ENCODE measurements around the gene AMDHD2. TPM values are rescaled to one million over a fixed set of nuclear protein-coding genes. Genes with fewer than 3 reads are reported as not detected.

The AMDHD2 gene
- total RNA-seq, 1 donor from 2014 or later = 24.4 TPM

- no peak for DNase-seq (ENCODE audit: low read depth)
Measured at GRCh38 chr16:2499890-2500429, 20.2 kb upstream of the AMDHD2 start.

GRCh38 chr16:2500430-2500917, 19.7 kb upstream of the AMDHD2 start:
- DNase-seq (ENCODE audit: low read depth) = no peak

GRCh38 chr16:2500918-2501750, 19.0 kb upstream of the AMDHD2 start:
- peak; percentile 62 for DNase-seq (ENCODE audit: low read depth)

GRCh38 chr16:2501946-2502895, 17.9 kb upstream of the AMDHD2 start:
- no peak for DNase-seq (ENCODE audit: low read depth)

- DNase-seq (ENCODE audit: low read depth) = no peak
Measured at GRCh38 chr16:2505695-2506094, 14.5 kb upstream of the AMDHD2 start.

GRCh38 chr16:2507052-2507659, 13.0 kb upstream of the AMDHD2 start:
- no peak for DNase-seq (ENCODE audit: low read depth)

- no peak for DNase-seq (ENCODE audit: low read depth)
Measured at GRCh38 chr16:2507665-2508064, 12.5 kb upstream of the AMDHD2 start.

GRCh38 chr16:2508722-2509400, 11.3 kb upstream of the AMDHD2 start:
- no peak for DNase-seq (ENCODE audit: low read depth)

GRCh38 chr16:2511128-2511800, 8.9 kb upstream of the AMDHD2 start:
- peak; percentile 30 for DNase-seq (ENCODE audit: low read depth)

GRCh38 chr16:2511996-2512734, 8.0 kb upstream of the AMDHD2 start:
- no peak for DNase-seq (ENCODE audit: low read depth)

GRCh38 chr16:2512735-2513404, 7.3 kb upstream of the AMDHD2 start:
- DNase-seq (ENCODE audit: low read depth) = no peak

GRCh38 chr16:2513405-2514332, 6.5 kb upstream of the AMDHD2 start, which contains the start of gene ATP6V0C:
Gene ATP6V0C (plus strand): TSS chr16:2513952. CDS start chr16:2514104, 152 bp downstream.
- peak; percentile 60 for DNase-seq (ENCODE audit: low read depth)

GRCh38 chr16:2514333-2515179, 5.6 kb upstream of the AMDHD2 start:
- no peak for DNase-seq (ENCODE audit: low read depth)

- DNase-seq (ENCODE audit: low read depth) = peak; percentile 12
Measured at GRCh38 chr16:2515180-2515851, 4.9 kb upstream of the AMDHD2 start.

- peak; percentile 50 for DNase-seq (ENCODE audit: low read depth)
Measured at GRCh38 chr16:2516391-2517240, 3.6 kb upstream of the AMDHD2 start.
